ENCODE measurements around the gene MOSPD2.

The MOSPD2 gene

GRCh38 chrX:14872851-14873675, at the start of gene MOSPD2, which contains the start of gene FANCB:
Gene MOSPD2, plus strand, starts transcription at chrX:14873421. Its CDS starts 108 bp downstream, at chrX:14873529.
Gene FANCB, minus strand, starts transcription at chrX:14873069. Its CDS starts 7,559 bp downstream, at chrX:14865510.
- DNase-seq (ENCODE audit: low read depth, low spot score) = peak; percentile 99

GRCh38 chrX:14825851-14826250, 47.4 kb upstream of the MOSPD2 start:
- no peak for DNase-seq (ENCODE audit: low read depth, low spot score)

DNA sequence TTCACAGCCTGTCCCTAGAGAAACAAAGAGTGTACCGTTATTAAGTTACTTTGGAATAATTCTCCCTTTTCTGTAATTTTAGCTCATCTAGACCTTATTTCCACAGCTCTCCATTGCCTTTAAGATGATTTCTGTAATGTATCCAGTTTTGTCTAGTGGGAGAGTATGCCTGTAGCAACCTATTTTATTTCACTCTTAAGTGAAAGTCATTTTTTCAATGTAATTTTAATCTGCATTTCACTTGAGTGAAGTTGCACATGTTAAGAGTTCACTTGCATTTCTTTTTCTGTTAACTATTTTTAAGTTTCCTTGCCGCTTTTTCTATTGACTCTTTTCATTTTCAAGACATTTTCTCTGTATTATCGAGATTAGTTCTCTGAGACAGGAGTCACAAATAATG, 46.9 kb upstream of the MOSPD2 start:
- no peak for DNase-seq (ENCODE audit: low read depth, low spot score)

DNA sequence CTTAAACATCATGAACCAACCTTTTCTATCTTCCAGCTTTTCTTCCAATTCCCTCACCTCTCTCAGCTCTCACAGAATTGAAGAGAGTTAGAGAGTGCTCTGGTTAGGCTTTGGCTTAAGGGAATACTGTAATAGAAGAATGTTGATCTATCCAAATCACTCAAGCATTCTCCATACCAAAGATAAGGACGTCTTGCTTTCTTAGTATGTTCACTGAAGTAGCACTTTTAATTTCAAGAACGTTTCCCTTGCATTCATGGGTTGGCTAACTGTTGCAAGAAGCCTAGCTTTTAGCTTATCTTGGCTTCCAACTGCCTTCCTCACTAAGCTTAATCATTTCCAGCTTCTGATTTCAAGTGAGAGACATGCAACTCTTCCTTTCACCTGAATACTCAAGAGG, 43.6 kb upstream of the MOSPD2 start:
- DNase-seq (ENCODE audit: low read depth, low spot score) = no peak

DNA sequence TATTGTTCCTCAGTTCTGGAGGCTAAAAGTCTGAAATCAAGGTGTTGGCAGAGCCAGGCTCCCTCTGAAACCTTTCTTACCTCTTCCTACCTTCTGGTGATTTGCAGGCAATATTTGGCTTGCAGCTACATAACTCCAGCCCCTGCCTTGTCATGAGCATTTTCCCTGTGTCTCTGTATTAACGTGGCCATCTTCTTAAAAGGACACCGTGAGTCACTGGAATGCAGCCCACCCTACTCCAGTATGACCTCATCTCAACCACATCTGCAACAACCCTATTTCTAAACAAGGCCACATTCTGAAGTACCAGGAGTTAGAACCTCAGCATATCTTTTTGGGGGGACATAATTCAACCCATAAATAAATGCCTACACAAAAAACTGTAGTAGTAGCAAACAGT, 41.1 kb upstream of the MOSPD2 start:
- DNase-seq (ENCODE audit: low read depth, low spot score) = peak; percentile 8

DNA sequence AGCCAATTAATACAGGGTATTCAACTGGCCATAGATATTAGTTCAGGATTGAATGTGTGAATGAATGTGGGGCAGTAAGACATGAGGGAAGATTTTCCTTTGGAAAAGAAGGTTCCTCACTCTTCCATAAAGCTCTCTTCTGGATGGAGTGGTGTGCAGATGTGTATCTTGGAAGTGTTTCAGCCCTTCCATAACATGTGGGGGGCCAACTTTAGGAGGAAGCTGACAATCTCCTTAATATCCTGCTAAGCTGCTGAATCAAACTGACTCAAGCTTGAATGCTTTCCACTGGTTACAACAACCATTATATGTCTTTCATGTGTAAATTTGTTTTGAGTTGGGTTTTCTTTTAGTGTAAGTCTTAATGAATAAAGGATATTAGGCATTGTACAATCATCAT, 40.6 kb upstream of the MOSPD2 start:
- DNase-seq (ENCODE audit: low read depth, low spot score) = no peak

- DNase-seq (ENCODE audit: low read depth, low spot score) = no peak
These were observed 36.1 kb upstream of the MOSPD2 start for GRCh38 chrX:14837155-14837554.

DNA sequence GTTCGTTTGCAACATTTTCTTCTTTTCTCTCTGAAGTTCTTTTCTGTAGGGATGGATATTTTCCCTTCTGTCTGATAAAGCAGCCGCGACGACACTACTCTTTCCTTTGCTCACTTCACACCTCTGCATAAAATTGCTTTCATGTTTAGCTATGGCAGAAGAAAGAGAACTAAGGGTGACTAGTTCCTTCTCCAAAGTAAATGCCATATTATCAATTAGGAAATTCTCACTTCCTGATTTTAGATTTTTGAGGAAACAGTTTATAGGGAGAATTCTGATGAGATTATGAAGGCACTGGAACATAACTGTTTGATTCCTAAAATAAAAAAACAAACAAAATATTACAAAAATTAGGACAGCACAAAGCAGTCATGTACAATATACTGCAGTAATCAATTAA, 29.6 kb upstream of the MOSPD2 start:
- no peak for DNase-seq (ENCODE audit: low read depth, low spot score)

DNA sequence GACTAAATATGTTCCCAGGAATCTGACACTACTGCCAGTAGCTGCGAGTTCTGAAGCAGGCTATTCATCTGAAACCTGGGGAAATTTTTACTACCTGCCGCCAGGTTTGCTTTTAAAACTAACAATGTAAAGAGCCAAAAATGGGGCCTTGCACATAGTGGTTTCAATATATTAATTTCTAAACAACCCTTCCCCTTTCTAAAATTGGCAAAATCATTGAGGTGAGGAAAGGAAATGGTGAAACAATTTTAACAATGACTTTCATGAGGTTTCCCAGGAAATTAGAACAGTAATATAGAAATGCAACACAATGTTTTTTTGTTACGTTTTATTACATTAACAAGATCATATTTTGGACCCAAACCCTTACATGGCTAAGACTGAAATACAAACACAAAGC, 21.7 kb upstream of the MOSPD2 start:
- no peak for DNase-seq (ENCODE audit: low read depth, low spot score)

- DNase-seq (ENCODE audit: low read depth, low spot score) = no peak
These were observed 8.6 kb upstream of the MOSPD2 start for GRCh38 chrX:14864631-14865030.

DNA sequence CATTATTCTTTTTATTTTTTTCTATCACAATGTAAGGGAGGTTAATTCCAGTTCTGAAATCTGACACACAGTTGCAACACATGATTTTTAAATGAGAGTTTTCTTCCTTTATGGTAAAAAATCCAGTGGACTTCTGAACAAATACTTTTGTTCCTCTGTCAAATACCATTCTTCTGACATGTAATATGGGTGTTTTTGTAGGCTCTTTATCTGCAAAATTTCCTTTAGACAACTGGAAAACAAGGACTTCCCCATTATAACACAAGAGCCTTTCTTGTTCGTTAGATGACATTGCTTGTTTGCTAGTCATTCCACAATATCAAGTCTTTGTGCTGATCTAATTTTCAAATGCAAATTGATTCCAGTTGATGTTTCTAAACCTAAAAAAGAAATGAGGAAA, 8.0 kb upstream of the MOSPD2 start:
- DNase-seq (ENCODE audit: low read depth, low spot score) = no peak

- no peak for DNase-seq (ENCODE audit: low read depth, low spot score)
These were observed 1.5 kb upstream of the MOSPD2 start for GRCh38 chrX:14871767-14872166.

DNA sequence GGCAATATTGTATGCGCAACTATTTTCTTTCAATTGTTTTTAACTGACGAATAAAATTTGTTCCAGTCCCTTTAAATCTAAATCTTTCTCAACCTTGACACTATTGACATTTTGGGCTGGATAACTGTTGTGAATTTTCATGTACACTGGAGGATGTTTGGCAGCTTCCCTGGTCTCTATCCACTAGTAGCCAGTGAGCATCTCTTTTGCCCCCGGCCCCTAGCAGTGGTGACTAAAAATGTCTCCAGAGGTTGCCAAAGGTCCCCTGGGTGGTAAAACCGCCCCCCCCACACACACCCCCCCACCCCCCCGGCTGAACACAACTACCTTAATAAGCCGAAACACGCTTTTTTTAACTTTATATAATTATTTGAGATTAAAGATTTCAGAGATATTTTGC, 866 bp upstream of the MOSPD2 start:
- peak; percentile 3 for DNase-seq (ENCODE audit: low read depth, low spot score)

DNA sequence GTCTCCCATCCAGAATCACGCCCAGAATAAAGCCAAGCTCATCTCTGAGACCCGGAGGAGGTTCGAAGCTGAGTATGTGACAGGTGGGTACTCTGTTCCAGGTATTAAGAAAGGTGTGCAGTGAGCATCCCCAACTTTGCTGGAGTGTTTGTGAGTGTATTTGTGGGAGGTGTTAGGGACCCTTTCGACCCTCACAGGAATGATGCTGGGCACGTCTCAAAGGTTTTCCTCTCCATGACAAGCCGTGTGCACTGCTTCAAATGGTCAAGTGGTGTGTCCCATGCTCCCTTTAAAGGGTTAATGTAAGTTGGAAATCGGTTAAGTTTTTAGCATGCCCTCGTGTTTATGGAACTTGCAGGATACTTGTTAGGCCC, 442 bp downstream of the MOSPD2 start:
- no peak for DNase-seq (ENCODE audit: low read depth, low spot score)

DNA sequence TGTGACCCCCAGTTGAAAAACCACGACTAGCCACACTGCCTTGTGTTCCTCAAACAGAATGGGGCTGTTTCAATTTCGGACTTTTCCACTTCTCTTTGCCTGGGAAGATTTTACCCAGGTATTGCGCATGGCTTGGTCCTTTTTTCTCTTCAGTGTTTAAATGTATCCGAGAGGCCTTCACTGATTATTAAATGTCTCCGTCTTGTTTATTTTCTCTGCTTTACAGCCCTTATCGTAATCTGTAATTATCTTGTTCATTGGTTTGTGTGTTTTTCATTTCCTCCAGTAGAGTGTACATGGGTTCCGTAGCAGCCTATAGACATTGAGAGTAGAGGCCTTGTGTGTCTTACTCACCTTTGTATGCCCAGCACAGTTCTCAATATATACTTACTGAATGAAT, 2.4 kb downstream of the MOSPD2 start:
- no peak for DNase-seq (ENCODE audit: low read depth, low spot score)

GRCh38 chrX:14883826-14884225, 10.6 kb downstream of the MOSPD2 start:
- DNase-seq (ENCODE audit: low read depth, low spot score) = no peak

- DNase-seq (ENCODE audit: low read depth, low spot score) = no peak
These were observed 11.5 kb downstream of the MOSPD2 start for GRCh38 chrX:14884714-14885113.

- no peak for DNase-seq (ENCODE audit: low read depth, low spot score)
These were observed 13.0 kb downstream of the MOSPD2 start for GRCh38 chrX:14886252-14886651.

DNA sequence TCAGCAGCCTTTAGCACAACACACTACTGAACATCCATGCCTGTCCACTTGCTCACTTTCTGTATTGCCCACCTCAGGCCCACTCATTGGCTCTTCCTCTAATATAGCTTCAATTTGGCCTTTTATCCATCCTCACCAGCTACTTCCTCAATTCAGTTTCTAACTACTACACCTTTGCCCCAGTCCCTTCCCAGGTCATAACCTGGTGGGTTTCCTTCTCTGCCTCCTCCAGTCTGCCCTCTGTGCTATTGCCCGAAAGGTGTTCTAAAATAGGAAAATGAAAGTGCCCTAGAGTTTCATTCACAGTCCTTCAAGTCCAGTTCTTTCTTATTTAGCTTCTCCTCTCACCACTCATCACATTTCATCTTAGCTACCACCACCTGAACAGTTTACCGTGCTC, 23.1 kb downstream of the MOSPD2 start:
- no peak for DNase-seq (ENCODE audit: low read depth, low spot score)

GRCh38 chrX:14897042-14897441, 23.8 kb downstream of the MOSPD2 start:
- DNase-seq (ENCODE audit: low read depth, low spot score) = no peak

- DNase-seq (ENCODE audit: low read depth, low spot score) = no peak
These were observed 26.4 kb downstream of the MOSPD2 start for GRCh38 chrX:14899607-14900006.

DNA sequence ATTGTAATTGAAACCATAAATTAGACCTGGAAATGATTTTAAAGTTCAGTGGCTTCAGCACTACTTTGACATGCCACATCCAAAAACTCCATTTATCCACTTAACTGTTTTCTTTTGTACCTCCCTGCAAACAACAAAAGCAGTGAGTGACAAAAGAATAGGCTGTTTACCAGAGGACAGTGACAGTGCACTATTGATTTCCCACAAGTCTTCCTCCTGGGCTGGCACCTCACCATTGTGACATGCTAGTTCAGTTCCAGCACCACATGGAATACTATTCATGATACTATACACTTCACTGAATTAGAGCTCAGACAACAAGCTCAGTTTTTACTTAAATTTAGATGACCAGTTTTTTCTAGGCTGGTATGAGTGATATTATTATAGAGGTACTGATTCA, 29.3 kb downstream of the MOSPD2 start:
- DNase-seq (ENCODE audit: low read depth, low spot score) = no peak

- DNase-seq (ENCODE audit: low read depth, low spot score) = no peak
These were observed 30.7 kb downstream of the MOSPD2 start for GRCh38 chrX:14903891-14904290.

DNA sequence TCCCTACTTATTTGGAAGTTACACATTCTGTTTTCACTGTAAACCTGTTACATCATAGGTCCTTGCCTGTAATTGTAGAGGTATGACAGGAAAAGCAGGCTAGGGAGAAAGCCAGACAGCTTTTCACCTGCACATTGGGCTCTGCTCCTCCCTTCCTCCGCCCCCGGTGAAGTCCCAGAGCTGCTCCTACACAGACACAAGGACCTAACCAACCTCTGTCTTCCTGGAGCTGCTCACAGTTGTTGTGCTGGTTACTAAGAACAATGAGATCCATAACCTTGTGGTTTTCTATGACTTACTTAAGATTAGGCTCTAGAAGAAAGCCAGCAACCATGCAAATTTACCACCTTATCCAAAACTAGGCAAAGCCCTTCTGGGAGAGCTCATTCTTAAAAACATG, 40.0 kb downstream of the MOSPD2 start:
- peak; percentile 74 for DNase-seq (ENCODE audit: low read depth, low spot score)
